Measurements from ENCODE around the gene CFDP1.
A peak's percentile ranks its signal among the peaks of the same experiment; 100 is the strongest.

CFDP1 gene

GRCh38 chr16:75247249-75247648 lies 186.1 kb downstream of the CFDP1 start:
- no peak for TF ChIP-seq RAD21 (IDR thresholded peaks at IDR 0.05; ENCODE audit: low read depth)
- TF ChIP-seq REST (IDR thresholded peaks at IDR 0.05; ENCODE audit: low read depth) = no peak
- TF ChIP-seq EP300 (IDR thresholded peaks at IDR 0.05; ENCODE audit: borderline replicate concordance) = no peak

- TF ChIP-seq CEBPB (IDR thresholded peaks at IDR 0.05) = no peak
- no peak for TF ChIP-seq USF1 (IDR thresholded peaks at IDR 0.05)
- TF ChIP-seq FOXM1 (IDR thresholded peaks at IDR 0.05; ENCODE audit: borderline replicate concordance, low read depth) = no peak
- no peak for TF ChIP-seq REST (IDR thresholded peaks at IDR 0.05; ENCODE audit: low read depth)
- no peak for TF ChIP-seq YY1 (IDR thresholded peaks at IDR 0.05; ENCODE audit: low read depth)
- no peak for TF ChIP-seq RAD21 (IDR thresholded peaks at IDR 0.05; ENCODE audit: low read depth)
- TF ChIP-seq TEAD4 (IDR thresholded peaks at IDR 0.05) = no peak
- no peak for TF ChIP-seq TCF12 (IDR thresholded peaks at IDR 0.05; ENCODE audit: low read depth)
- TF ChIP-seq EGR1 (IDR thresholded peaks at IDR 0.05) = no peak
- TF ChIP-seq CREB1 (IDR thresholded peaks at IDR 0.05; ENCODE audit: low read depth) = no peak
Observed at GRCh38 chr16:75246504-75247205, 186.6 kb downstream of the CFDP1 start.

GRCh38 chr16:75244844-75245758 lies 188.2 kb downstream of the CFDP1 start:
- TF ChIP-seq RAD21 (IDR thresholded peaks at IDR 0.05; ENCODE audit: low read depth) (no peak), NFIC (IDR thresholded peaks at IDR 0.05) (peak; percentile 39; the same call in 1 of the 2 replicates), ZBTB7A (IDR thresholded peaks at IDR 0.05; ENCODE audit: low read depth) (peak; percentile 96), TEAD4 (IDR thresholded peaks at IDR 0.05) (peak; percentile 48; the same call in 1 of the 2 replicates), MAX (IDR thresholded peaks at IDR 0.05) (peak; percentile 83), CREB1 (IDR thresholded peaks at IDR 0.05; ENCODE audit: low read depth) (no peak), YY1 (IDR thresholded peaks at IDR 0.05; ENCODE audit: low read depth) (no peak), USF1 (IDR thresholded peaks at IDR 0.05) (peak; percentile 74)

GRCh38 chr16:75244225-75244809 lies 189.0 kb downstream of the CFDP1 start:
- TF ChIP-seq REST (IDR thresholded peaks at IDR 0.05; ENCODE audit: low read depth) = no peak
- no peak for TF ChIP-seq YY1 (IDR thresholded peaks at IDR 0.05; ENCODE audit: low read depth)
